Right atrium auricular region (tissue), 2 donors: ENCODE data around the gene RILPL1. TPM values are rescaled to one million over a fixed set of nuclear protein-coding genes. Genes with fewer than 3 reads are reported as not detected.
"Not testable (repeated sequence)": the region's sequence is repeated elsewhere in the genome, so short reads cannot be mapped to it uniquely, and the experiment has no call there.

Experiments
- DNase-seq: peaks from one replicate; pipeline ENCODE4 v3.0.0-alpha.2; 2019; ENCODE audit warnings: low spot score
- H3K27ac ChIP-seq, 2 donors: fragments of 200-600 bp; sonication (generic); 1 replicate in 1 of 2; 2 replicates in 1 of 2; pipeline ENCODE4 v1.5.1; 2016 to 2019
- H3K27me3 ChIP-seq, 2 donors: fragments of 200-600 bp; sonication (generic); one replicate each; pipeline versions ENCODE4 v1.5.1 to v1.6.0; 2017 to 2019
- H3K36me3 ChIP-seq: fragments of 200-600 bp; sonication (generic); one replicate; pipeline ENCODE4 v1.5.1; 2016
- H3K4me1 ChIP-seq, 2 donors: fragments of 200-600 bp; sonication (generic); one replicate each; pipeline versions ENCODE4 v1.5.1 to v1.6.0; 2017 to 2019
- H3K4me3 ChIP-seq, 2 donors: fragments of 200-600 bp; sonication (generic); 1 replicate in 1 of 2; 2 replicates in 1 of 2; pipeline ENCODE4 v1.5.1; 2017 to 2019; ENCODE audit warnings: mild to moderate bottlenecking in 1 of 2, moderate library complexity in 1 of 2
- H3K9me3 ChIP-seq, 2 donors: fragments of 200-600 bp; sonication (generic); one replicate each; pipeline ENCODE4 v1.5.1; 2019
- total RNA-seq, 2 donors: library from RNA; depleted of rRNA; stranded (reverse); fragments of >200 nt; gene quantifications; one replicate each; pipeline ENCODE4 v1.1.0, GENCODE V29; 2016
- TF ChIP-seq, protein P1 (sequence below), 2 donors: fragments of 200-600 bp; sonication (generic); IDR thresholded peaks; one replicate each; pipeline ENCODE4 v1.5.1; 2019; ENCODE audit warnings: antibody characterized with exemption in 2 of 2

The RILPL1 gene
- total RNA-seq, 2 donors from 2014 or later = 93.1 to 130 TPM

DNA sequence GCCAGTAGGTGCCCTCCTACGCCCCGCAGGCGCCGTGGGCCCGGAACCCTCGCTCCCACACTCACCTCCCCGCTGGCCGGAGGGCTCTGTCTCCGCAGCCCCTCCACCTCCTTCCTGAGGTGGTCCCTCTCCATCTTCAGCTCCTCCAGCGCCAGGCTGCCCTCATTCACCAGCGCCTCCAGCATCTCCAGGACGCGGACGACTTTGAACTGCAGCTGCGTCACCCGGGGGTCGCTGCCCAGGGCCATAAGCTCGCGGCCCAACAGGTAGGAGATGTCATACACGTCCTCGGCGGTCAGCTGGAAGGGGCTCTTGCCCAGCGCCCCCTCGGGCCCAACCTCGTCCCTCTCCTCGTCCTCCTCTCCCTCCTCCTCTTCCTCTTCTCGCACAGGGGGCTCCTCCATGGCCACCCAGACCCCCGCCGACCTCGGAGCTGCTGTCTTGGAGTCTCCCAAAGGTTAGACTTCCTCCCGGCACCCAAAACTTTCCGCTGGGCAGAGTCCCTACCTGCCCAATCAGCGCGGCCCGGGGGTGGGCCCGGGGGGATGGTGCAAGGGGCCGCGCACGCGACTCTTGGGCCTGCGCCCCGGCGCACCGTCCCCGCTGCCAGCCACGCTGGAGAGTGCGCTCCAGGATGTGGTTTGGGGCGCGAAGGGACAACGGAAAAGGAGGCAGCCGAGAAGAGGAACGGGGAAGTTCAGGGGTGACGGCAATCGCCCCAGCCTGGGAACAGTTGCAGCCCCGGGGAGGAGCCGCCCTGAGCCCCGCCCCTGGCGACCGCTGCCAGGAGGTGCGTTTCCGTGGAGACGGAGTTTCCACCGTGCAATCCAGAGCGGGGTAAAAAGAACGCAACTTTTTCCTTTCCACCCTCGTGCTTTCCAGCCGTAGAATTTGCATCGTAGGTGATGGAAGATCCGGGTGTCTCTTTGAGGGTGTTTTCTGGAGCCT lies 97.2 kb downstream of the RILPL1 start, which contains the start of gene RILPL2:
Gene RILPL2, minus strand, starts transcription at position 668 of the 948 bp plus-strand sequence. Its CDS starts 264 bp downstream, at position 404.
- Histone ChIP-seq H3K4me1 (peaks cover 0 to 46% of the 10 kb centered on the region in 2 donors), H3K36me3 (no peaks in the 10 kb centered on the region)

DNA sequence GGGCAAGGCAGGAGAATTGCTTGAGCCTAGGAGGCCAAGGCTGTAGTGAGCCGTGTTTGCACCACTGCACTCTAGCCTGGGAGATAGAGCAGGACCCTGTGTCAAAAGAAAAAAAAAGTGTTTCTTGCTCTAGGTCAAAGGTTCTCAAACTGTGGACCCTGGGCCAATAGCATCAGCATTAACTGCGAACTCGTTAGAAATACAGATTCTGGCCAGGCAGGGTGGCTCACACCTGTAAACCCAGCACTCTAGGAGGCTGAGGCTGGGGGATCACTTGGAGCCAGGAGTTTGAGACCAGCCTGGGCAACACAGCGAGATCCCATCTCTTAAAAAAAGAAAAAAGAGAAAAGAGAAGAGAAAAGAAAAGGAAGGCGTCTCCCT lies 97.9 kb downstream of the RILPL1 start:
- Histone ChIP-seq H3K36me3 (no peaks in the 10 kb centered on the region), H3K4me1 (peaks cover 0 to 46% of the 10 kb centered on the region in 2 donors), H3K4me3 (peak overlapping the region; percentile 78 to 87), H3K27ac (peak overlapping the region; percentile 73 to 77), H3K9me3 (no peaks in the 10 kb centered on the region), H3K27me3 (no peaks in the 10 kb centered on the region)
- DNase-seq = no peak
- TF ChIP-seq, protein P1, sequence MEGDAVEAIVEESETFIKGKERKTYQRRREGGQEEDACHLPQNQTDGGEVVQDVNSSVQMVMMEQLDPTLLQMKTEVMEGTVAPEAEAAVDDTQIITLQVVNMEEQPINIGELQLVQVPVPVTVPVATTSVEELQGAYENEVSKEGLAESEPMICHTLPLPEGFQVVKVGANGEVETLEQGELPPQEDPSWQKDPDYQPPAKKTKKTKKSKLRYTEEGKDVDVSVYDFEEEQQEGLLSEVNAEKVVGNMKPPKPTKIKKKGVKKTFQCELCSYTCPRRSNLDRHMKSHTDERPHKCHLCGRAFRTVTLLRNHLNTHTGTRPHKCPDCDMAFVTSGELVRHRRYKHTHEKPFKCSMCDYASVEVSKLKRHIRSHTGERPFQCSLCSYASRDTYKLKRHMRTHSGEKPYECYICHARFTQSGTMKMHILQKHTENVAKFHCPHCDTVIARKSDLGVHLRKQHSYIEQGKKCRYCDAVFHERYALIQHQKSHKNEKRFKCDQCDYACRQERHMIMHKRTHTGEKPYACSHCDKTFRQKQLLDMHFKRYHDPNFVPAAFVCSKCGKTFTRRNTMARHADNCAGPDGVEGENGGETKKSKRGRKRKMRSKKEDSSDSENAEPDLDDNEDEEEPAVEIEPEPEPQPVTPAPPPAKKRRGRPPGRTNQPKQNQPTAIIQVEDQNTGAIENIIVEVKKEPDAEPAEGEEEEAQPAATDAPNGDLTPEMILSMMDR (IDR thresholded peaks at IDR 0.05) = peak in 1 of 2 donors; percentile 25

More for the DNA sequence above, 97.2 kb downstream of the RILPL1 start, which contains the start of gene RILPL2:
- Histone ChIP-seq H3K4me3 (peak within 1 kb of the TSS; percentile 78 to 87), H3K9me3 (no peaks in the 10 kb centered on the region), H3K27ac (peak within 1 kb of the TSS; percentile 73 to 77), H3K27me3 (no peaks in the 10 kb centered on the region)
- TF ChIP-seq, protein P1 (IDR thresholded peaks at IDR 0.05) = no peak
- DNase-seq = peak; percentile 92

DNA sequence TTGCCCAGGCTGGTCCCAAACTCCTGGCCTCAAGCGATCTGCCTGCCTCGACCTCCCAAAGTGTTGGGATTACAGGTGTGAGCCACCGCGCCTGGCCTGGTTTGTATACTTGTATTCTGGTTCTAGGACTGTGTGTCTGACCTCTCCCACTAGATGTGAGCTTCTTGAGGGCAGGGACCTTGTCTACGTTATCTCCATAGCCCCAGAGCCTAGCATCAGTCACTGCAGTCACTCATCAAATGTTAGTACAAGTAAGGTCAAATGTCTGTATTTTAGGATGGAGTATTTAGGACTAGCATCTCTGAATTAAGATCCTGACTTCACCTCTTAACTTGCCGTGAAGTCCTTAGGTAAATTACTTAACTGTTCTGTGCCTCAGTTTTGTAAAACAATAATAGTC lies 99.9 kb downstream of the RILPL1 start:
- Histone ChIP-seq H3K9me3 (no peaks in the 10 kb centered on the region), H3K36me3 (peaks cover 7% of the 10 kb centered on the region), H3K4me1 (peaks cover 0 to 46% of the 10 kb centered on the region in 2 donors), H3K27ac (no peak overlapping the region), H3K4me3 (peak overlapping the region in 1 of 2 donors; percentile 16), H3K27me3 (no peaks in the 10 kb centered on the region)
- TF ChIP-seq, protein P1 (IDR thresholded peaks at IDR 0.05) = no peak
- DNase-seq = no peak

DNA sequence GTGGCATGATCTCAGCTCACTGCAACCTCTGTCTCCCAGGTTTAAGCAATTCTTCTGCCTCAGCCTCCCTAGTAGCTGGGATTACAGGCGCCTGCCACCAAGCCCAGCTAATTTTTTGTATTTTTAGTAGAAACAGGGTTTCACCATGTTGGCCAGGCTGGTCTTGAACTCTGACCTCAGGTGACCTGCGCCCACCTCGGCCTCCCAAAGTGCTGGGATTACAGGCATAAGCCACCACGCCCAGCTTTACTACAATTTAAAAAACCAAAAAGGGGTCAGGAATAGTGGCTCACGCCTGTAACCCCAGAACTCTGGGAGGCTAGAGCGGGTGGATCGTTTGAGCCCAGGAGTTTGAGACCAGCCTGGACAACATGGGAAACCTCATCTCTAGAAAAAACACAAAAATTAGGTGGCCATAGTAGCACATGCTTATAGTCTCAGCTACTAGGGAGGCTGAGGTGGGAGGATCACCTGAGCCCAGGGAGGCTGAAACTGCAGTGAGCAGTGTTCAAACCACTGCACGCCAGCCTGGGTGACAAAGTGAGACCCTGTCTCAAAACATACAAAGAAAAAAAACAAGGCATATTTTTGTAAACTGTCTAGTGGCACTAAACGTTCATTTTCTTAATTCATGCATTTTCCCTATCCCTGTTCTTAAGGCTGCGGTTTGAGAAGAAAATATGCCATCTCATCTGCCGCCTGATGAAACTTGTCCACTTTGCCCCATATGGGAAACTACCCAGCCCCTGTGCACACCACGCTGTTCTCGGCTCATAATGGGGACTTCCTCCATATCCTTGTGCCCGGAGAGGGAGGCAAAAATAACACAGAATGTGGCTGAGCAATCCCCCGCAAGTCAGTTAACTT lies 101.3 kb downstream of the RILPL1 start:
- H3K27ac ChIP-seq, H3K9me3 ChIP-seq, DNase-seq, H3K4me3 ChIP-seq, H3K27me3 ChIP-seq: not testable (repeated sequence)
- peaks cover 0 to 46% of the 10 kb centered on the region in 2 donors for H3K4me1 ChIP-seq
- peaks cover 21% of the 10 kb centered on the region for H3K36me3 ChIP-seq

DNA sequence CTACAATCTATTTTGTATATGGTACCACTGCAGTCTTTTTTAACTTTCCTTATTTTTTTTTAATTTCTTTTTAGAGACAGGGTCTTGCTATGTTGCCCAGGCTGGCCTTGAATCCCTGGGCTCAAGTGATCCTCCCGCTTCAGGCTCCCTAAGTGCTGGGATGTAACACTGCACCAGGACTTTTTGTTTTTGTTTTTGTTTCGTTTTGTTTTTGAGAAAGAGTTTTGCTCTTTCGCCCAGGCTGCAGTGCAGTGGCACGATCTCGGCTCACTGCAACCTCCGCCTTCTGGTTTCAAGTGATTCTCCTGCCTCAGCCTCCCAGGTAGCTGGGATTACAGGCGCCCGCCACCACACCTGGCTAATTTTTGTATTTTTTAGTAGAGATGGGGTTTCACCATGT lies 104.4 kb downstream of the RILPL1 start:
- peaks cover 22% of the 10 kb centered on the region for H3K36me3 ChIP-seq
- peaks cover 0 to 23% of the 10 kb centered on the region in 2 donors for H3K4me1 ChIP-seq
- H3K9me3 ChIP-seq, H3K4me3 ChIP-seq, H3K27me3 ChIP-seq, DNase-seq, H3K27ac ChIP-seq: not testable (repeated sequence)

DNA sequence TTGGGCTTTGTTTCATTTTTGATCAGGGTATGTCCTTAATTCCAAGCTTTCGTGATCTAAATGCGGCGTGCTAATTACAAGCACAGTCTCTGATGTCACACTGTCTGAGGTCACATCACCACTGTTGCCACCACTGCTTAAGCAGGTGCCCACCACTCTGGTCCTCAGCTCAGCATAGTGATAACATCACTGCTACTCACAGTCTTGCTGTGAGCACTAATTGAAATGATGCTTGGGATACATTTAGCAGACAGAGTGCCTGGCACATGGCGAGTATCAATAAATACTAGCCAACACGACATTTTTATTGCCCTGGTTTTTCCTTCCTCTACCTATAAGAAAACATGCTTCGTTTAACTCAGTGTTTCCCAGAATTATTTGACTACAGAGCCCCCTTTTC lies 104.9 kb downstream of the RILPL1 start:
- H3K9me3 ChIP-seq = no peaks in the 10 kb centered on the region
- peaks cover 0 to 18% of the 10 kb centered on the region in 2 donors for H3K4me1 ChIP-seq
- H3K27me3 ChIP-seq = no peaks in the 10 kb centered on the region
- peaks cover 22% of the 10 kb centered on the region for H3K36me3 ChIP-seq
- DNase-seq = no peak
- no peak overlapping the region for H3K4me3 ChIP-seq
- H3K27ac ChIP-seq = no peak overlapping the region
- TF ChIP-seq, protein P1 (IDR thresholded peaks at IDR 0.05) = no peak
